ENCODE measurements around the gene BRD9.
"Not testable (repeated sequence)": the region's sequence is repeated elsewhere in the genome, so short reads cannot be mapped to it uniquely, and the experiment has no call there.

Gene BRD9

DNA sequence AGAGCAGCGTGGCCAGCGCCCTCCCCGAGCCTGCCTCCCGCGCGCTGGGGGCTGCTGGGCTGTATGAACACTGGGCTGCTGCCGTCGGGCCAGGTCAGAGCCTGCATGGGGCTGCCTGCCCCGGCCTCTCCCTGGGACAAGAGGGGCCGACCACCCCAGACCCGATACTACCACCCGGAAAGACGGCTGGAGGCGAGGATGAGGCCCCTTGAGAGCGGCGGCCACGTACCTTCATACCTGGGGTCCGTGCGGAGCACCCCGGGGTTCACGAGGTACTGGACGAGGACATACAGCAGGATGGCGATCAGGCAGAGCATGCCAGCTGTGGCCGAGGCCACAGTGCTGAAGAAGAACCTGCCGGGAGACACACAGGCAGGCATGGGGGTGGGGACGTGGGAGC, 49.2 kb downstream of the BRD9 start:
- not testable (repeated sequence) for DNase-seq

GRCh38 chr5:842402-843221, 50.0 kb downstream of the BRD9 start:
- DNase-seq: not testable (repeated sequence)

DNA sequence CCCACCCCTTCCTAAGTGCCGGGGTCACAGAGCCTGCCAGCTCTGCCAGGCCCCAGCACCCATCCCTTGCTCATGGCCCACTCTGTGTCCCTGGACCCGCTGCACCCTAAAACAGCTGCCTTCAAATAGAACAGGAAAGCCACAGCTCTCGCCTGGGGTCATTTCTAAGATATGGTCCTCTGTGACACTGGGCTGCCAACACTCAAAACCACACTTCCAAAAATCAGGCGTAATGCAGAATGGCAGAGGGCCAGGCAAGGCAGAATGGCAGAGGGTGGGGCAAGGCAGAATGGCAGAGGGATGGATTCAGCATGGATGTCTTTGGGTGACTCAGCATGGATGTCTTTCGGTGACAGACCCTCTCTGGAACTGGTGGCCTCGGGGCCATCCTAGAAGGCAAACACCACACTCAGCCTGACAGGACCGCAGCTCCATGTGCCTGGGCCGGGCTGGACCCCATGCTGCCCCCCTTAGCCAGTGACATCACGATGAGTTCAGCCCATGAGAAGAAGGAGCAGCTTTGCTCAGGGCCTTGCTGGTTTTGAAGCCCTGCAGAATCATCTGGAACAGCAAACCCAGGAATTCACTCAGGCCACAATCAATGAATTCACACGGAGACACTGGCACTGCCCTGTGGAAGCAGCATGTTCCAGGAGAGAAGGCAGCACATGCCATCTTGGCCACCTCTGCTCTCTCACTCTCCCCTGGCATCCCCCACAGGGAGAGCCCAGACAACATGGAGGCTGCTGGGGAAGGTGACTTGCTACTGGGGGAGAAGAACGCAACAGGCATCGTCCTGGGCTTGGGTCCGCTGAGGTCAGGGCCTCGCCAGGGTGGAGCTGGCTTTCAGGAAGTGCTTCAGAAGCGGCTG, 50.8 kb downstream of the BRD9 start:
- DNase-seq: not testable (repeated sequence)

DNA sequence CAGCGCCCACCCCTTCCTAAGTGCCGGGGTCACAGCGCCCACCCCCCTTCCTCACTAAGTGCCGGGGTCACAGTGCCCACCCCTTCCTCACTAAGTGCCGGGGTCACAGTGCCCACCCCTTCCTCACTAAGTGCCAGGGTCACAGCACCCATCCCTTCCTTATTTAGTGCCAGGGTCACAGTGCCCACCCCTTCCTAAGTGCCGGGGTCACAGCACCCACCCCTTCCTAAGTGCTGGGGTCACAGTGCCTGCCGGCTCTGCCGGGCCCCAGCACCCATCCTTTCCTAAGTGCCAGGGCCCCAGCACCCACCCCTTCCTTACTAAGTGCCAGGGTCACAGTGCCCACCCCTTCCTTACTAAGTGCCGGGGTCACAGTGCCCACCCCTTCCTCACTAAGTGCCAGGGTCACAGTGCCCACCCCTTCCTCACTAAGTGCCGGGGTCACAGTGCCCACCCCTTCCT, 51.6 kb downstream of the BRD9 start:
- not testable (repeated sequence) for DNase-seq

DNA sequence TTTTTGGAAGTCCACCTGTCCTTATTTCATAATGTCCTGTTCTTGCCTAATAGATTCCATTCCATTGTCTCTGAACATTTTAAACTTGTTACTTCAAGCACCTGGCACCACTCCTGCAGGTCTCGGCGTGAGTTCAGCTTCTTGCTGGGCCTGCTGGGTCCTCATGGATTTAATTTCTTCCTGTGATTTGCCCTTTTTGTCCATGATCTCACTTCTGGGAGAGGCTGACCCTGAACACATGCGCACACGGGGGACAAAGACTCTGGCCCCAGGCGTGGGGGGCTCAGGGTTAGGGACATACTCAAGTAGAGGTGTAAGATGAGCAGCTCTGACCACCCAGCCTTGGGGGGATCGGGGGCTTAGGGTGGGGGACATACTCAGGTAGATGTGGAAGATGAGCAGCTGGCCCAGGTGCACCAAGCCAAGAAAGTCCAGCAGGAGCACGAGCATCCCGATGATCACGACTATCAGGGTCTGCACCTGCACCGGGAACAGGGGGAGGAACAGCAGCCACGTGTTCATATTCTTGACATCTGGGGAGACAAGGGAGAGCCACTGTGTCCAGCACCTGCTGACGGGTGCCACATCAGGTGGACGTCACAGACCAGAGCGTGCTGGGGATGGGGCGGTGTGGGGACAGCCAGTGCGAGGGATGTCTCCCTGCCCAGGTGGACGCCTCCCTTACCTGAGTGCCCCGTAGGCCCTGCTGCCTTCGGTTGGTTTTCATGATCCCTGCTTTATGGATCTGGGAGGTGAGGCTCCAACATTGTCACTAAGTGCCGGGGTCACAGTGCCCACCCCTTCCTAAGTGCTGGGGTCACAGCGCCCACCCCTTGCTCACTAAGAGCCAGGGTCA, 52.3 kb downstream of the BRD9 start:
- DNase-seq: not testable (repeated sequence)

- not testable (repeated sequence) for DNase-seq
Observed at GRCh38 chr5:838431-838851, 54.2 kb downstream of the BRD9 start.

GRCh38 chr5:837621-838121, 54.9 kb downstream of the BRD9 start:
- DNase-seq: not testable (repeated sequence)

DNA sequence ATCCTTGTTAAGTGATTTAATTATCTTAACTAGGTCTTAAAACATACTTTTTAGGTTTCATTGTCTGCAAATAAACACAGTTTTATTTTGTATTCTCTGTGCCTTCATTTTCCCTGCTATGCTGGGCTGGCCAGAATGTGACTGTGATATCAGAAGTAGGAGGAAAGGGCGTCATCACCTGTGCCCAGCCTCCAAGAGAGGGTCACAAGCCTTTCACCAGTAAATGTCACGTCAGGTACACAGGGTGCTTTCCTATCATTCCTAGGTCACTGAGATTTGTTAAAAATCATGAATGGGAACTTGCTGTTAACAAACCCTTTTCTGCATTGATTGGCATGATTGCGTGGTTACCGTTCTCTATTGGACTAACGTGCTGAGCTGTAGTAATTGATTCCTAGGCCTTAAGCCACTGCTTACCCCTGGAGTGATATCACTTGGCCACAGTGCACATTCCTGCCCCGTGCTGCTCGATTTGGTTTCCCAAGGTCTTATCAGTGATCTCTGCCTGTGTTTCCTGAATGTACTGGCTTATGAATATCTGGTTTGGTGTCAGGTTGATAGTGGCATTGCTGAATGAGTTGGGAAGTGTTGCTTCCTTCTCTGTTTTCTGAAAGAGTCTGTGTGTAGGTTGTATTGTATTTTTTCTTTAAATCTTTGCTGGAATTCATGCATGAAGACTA, 56.5 kb downstream of the BRD9 start:
- not testable (repeated sequence) for DNase-seq

- DNase-seq: not testable (repeated sequence)
Observed at GRCh38 chr5:834013-834412, 58.6 kb downstream of the BRD9 start.

- not testable (repeated sequence) for DNase-seq
Observed at GRCh38 chr5:828194-828593, 64.4 kb downstream of the BRD9 start.

- DNase-seq: not testable (repeated sequence)
Observed at GRCh38 chr5:825544-825943, 67.1 kb downstream of the BRD9 start.

DNA sequence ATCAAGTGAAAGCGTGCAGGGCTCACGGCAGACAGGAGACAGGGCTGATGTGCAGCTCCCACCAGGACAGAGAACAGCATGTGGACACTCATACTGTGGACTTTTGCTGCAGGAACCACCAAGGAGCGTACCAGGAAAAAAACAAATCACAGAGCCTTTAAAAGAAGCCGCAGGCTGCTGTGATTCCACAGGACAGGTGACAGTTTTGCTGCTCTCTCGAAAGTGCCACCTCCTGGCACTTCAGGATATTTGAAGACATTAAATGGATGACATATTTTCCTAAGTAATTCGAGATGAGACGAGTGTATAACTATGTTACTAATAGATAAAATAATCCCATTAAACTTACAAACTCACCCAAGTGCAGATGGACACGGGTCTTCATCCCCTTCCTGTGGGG, 71.1 kb downstream of the BRD9 start:
- DNase-seq: no peak

- no peak for DNase-seq
Observed at GRCh38 chr5:820245-820644, 72.4 kb downstream of the BRD9 start.

GRCh38 chr5:819078-819477, 73.5 kb downstream of the BRD9 start:
- DNase-seq: no peak

DNA sequence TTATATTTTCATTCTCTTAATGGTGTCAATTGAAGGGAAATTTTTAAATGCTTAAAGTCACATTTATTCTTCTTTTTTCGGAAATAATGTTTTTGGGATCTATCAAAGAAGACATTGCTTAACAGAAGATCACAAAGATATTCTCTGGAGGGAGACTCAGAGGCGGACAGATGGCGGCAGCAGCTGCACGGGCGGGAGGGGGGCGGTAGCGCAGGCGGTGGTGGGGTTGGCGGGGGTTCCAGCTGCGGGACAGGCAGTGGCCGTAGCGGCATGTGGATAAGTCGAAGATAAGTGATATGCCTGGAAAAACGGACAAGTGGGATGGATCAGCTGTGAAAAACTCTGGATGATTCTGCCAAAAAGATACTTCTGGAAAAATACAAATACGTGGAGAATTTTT, 76.4 kb downstream of the BRD9 start:
- no peak for DNase-seq

DNA sequence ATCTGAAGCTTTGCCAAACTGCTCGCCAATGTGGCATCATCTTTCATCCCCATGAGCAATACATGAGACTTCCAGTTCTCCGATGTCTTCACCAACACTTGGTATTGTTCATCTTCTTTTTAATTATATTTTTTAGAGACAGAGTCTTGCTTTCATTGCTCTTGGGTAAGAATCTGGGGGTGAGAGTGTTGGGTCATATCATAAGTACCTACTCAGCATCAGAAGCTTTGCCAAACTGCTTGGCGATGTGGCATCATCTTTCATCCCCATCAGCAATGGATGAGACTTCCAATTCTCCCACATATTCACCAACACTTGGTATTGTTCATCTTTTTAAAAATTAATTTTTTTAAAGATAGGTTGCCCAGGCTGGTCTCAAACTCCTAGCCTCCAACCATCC, 77.2 kb downstream of the BRD9 start:
- DNase-seq: no peak

Data from activated naive CD4-positive, alpha-beta T cell (primary cell).